ENCODE measurements around the gene ACTG2.

Gene ACTG2

DNA sequence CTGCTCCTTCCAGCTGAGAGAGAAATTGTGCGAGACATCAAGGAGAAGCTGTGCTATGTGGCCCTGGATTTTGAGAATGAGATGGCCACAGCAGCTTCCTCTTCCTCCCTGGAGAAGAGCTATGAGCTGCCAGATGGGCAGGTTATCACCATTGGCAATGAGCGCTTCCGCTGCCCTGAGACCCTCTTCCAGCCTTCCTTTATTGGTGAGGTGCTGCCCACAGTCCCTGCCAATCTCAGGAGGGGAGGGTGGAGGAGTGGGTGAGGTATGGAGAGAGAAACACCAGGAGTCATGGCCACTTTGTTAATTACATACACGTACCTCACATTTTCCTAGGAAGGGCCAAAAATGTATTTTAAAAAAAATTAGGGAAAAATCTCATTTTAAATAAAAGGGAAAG is 21.9 kb downstream of the ACTG2 start:
- no peak for DNase-seq (ENCODE audit: low read depth)

DNA sequence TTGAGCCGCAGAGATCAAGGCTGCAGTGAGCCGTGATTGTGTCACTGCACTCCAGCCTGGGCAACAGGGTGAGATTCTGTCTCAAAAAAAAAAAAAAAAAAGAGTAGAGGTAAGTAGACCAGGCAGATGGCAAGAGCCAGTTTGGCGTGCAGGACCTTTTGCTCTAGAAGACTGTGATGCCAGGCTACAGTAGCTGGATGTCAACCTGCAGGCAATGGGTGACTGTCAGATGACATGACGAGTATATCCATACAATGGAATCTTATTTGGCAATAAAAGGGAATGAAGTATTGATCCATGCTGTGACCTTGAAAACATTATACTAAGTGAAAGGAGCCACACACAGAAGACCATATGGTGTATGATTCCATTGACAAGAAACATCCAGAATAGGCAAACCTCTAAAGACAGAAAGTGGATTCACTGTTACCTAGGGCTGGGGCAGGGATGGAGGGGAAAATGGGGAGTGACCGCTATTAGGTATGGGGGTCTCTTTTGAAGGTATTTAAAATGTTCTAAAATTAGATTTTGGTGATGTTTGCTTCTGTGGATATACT is 22.7 kb downstream of the ACTG2 start:
- no peak for DNase-seq (ENCODE audit: low read depth)

- no peak for DNase-seq (ENCODE audit: low read depth)
Measured at GRCh38 chr2:73916666-73917065, 23.9 kb downstream of the ACTG2 start.

- no peak for DNase-seq (ENCODE audit: low read depth)
Measured at GRCh38 chr2:73917296-73917695, 24.5 kb downstream of the ACTG2 start.

DNA sequence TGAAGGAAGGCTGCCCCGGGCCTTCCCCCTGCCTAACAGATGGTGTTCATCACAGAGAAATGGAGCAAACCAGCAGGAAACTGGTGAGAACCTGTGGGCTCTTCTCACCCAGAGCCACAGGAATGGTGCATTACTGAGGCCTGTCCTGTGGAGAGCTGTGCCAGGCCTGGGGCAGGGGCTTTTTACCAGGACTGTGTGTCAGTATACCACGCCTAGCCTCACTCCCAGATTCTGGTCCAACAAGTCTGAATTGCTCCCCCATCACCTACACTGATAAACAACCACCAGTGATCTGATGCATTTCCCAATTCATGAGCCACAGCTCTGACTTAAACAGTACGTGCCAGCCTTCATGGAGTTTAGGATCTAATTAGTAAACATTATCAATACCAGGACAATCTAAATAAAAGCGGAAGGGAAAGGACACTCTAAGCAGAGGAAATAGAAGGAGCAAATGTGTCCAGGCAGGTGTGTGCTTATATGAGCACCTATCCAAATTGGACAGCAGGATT is 24.9 kb downstream of the ACTG2 start:
- no peak for DNase-seq (ENCODE audit: low read depth)

- DNase-seq (ENCODE audit: low read depth) = no peak
Measured at GRCh38 chr2:73918856-73919255, 26.0 kb downstream of the ACTG2 start.

GRCh38 chr2:73919596-73920228 is 26.9 kb downstream of the ACTG2 start:
- no peak for DNase-seq (ENCODE audit: low read depth)

DNA sequence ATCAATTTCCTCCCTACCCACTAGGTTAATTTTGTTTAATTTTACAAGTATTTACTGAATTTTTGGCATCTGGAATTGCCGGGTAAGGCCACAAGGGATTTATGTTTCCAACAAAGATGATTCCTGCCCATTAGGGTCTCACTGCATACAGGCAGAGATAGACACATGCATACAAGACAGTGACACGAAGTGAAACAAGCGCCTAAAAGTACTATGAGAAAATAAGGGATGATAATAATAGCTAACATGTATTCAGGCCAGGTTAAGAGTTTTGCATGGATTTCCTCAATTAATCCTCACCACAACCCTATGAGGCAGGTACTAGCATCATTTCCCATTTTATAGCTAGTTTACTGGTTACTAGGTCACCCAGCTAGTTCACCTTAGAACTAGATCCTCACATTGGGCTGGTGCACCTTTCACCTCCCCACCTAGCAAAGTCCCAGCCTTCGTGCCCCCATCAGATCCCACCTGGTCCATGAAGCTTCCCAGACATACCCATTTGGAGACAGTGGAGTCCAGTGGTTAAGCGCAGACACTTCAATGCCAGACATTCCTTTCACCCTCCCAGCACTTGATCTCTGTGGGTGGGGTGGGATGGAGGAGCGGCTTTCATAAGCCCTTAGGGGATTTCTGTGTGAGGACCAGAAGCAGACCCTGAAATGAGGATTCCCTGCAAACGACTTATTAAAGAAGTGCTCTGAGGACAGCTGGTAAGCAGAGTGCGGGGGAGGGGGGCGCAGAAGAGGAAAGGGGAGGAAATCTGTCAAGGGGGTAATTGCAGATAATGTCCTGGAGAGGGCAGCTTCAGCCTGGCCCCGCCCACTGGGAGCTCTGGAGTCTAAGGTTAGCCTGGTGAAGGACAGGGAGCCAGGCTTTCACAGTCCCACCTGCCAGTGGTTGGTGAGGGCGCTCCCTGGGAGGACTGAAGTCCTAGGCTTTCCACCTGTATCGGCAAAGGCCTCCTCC is 28.1 kb downstream of the ACTG2 start:
- peak; percentile 63 for DNase-seq (ENCODE audit: low read depth)

GRCh38 chr2:73921581-73921980 is 28.8 kb downstream of the ACTG2 start:
- DNase-seq (ENCODE audit: low read depth) = no peak

DNA sequence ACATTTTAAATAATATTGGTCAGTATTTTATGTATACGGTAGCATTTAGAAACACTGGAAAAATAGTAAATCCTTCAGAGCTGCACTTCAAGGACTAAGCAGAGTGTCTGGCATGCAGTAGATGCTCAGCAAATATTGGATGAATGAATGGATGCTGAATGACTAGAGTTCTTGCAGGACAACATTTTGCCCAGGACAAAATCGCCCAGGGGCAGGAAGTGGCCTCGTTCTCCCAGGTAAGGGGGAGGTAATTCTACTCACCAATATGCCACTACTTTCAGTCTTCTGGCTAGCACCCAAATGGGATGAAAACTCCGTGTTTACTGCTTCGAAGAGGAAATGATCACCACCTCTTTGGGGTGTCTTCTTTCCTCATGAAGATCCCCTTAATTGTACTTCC is 29.9 kb downstream of the ACTG2 start:
- DNase-seq (ENCODE audit: low read depth) = no peak

- no peak for DNase-seq (ENCODE audit: low read depth)
Measured at GRCh38 chr2:73925033-73925704, 32.4 kb downstream of the ACTG2 start.

- no peak for DNase-seq (ENCODE audit: low read depth)
Measured at GRCh38 chr2:73925853-73926492, 33.2 kb downstream of the ACTG2 start.

- DNase-seq (ENCODE audit: low read depth) = peak; percentile 100
Measured at GRCh38 chr2:73926493-73927327, 33.9 kb downstream of the ACTG2 start, which contains the start of gene DGUOK. Gene DGUOK (plus strand): TSS chr2:73926880. CDS start chr2:73926911, 31 bp downstream.

- no peak for DNase-seq (ENCODE audit: low read depth)
Measured at GRCh38 chr2:73927344-73927743, 34.5 kb downstream of the ACTG2 start.

GRCh38 chr2:73928963-73929347 is 36.1 kb downstream of the ACTG2 start:
- DNase-seq (ENCODE audit: low read depth) = no peak

DNA sequence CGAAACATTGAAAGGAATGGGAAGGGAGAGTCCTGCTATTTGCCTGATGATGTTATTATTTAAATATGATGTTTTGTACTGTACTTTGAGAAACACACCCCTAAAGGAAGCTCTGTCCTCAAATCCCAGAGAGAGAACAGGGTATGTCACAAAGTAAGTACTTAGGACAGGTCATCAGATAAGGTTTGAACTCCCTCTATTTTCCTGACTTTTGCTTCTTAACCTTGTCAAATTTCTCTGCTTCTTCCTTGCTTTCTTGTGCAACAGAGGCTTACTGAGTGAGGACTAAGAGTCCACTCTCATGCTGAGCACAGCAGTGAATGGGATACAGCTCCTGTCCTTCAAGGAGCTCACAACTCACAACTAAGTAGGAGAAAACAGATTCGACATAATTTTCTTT is 37.6 kb downstream of the ACTG2 start:
- DNase-seq (ENCODE audit: low read depth) = no peak

- DNase-seq (ENCODE audit: low read depth) = peak; percentile 87
Measured at GRCh38 chr2:73931531-73932500, 39.0 kb downstream of the ACTG2 start.

DNA sequence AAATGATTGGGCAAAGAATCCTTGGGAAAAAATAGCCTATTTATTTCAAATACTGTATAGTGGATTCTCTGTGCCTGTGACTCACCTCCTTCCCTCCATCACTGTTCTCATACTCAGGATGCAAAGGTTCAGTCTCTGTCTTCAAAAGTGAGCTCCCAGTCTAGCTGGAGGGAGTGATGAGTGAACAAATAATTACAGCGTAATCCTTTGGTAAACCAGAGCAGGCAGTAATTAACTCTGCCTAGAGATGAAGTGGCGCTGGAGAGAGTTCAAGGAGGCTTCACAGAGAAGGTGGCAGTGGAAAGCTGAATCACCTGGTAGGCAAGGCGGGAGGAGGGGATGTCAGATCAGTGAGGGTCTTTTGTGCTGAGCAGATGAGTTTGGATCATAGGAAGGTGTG is 40.4 kb downstream of the ACTG2 start:
- peak; percentile 46 for DNase-seq (ENCODE audit: low read depth)

- DNase-seq (ENCODE audit: low read depth) = peak; percentile 26
Measured at GRCh38 chr2:73935641-73936040, 42.8 kb downstream of the ACTG2 start.

All from ELR (cell line).